ENCODE data around the gene DOCK4.

DNA sequence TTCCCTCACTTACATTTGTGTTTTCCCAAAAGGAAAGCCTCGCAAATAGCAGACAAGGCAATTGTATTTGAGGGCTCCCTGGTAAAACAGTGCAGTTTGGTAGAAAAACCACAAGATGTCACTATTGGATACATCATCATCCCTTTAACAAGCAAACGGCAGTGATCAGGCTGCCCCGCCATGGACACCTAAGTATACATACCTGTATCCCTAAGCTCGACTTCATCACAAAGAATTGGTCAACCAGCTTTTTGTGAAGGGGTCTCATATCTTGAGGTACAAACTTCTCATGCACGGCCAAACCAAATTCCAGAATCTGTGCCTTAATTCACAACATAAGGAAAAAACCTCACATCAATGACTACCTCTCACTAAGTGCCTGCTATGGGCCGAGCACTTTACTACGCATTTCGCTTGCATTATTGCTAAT is 464.4 kb downstream of the DOCK4 start:
- TF ChIP-seq POLR2AphosphoS5 (IDR thresholded peaks at IDR 0.05; ENCODE audit: low read depth) (no peak), GABPA (IDR thresholded peaks at IDR 0.05; ENCODE audit: low read depth) (no peak)
- TF ChIP-seq, protein P1, sequence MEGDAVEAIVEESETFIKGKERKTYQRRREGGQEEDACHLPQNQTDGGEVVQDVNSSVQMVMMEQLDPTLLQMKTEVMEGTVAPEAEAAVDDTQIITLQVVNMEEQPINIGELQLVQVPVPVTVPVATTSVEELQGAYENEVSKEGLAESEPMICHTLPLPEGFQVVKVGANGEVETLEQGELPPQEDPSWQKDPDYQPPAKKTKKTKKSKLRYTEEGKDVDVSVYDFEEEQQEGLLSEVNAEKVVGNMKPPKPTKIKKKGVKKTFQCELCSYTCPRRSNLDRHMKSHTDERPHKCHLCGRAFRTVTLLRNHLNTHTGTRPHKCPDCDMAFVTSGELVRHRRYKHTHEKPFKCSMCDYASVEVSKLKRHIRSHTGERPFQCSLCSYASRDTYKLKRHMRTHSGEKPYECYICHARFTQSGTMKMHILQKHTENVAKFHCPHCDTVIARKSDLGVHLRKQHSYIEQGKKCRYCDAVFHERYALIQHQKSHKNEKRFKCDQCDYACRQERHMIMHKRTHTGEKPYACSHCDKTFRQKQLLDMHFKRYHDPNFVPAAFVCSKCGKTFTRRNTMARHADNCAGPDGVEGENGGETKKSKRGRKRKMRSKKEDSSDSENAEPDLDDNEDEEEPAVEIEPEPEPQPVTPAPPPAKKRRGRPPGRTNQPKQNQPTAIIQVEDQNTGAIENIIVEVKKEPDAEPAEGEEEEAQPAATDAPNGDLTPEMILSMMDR (IDR thresholded peaks at IDR 0.05; ENCODE audit: insufficient read depth, low read length) = peak; percentile 63
- TF ChIP-seq, protein P2, sequence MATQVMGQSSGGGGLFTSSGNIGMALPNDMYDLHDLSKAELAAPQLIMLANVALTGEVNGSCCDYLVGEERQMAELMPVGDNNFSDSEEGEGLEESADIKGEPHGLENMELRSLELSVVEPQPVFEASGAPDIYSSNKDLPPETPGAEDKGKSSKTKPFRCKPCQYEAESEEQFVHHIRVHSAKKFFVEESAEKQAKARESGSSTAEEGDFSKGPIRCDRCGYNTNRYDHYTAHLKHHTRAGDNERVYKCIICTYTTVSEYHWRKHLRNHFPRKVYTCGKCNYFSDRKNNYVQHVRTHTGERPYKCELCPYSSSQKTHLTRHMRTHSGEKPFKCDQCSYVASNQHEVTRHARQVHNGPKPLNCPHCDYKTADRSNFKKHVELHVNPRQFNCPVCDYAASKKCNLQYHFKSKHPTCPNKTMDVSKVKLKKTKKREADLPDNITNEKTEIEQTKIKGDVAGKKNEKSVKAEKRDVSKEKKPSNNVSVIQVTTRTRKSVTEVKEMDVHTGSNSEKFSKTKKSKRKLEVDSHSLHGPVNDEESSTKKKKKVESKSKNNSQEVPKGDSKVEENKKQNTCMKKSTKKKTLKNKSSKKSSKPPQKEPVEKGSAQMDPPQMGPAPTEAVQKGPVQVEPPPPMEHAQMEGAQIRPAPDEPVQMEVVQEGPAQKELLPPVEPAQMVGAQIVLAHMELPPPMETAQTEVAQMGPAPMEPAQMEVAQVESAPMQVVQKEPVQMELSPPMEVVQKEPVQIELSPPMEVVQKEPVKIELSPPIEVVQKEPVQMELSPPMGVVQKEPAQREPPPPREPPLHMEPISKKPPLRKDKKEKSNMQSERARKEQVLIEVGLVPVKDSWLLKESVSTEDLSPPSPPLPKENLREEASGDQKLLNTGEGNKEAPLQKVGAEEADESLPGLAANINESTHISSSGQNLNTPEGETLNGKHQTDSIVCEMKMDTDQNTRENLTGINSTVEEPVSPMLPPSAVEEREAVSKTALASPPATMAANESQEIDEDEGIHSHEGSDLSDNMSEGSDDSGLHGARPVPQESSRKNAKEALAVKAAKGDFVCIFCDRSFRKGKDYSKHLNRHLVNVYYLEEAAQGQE (IDR thresholded peaks at IDR 0.05; ENCODE audit: insufficient replicate concordance, low read depth) = no peak
